T-cell (primary cell): ENCODE data around the gene MARCHF4. TPM values are rescaled to one million over a fixed set of nuclear protein-coding genes. Genes with fewer than 3 reads are reported as not detected.

Source experiments
- ATAC-seq, 4 experiments: fragments of 200-7000 bp in 3 of 4; fragments of 150-1000 bp in 1 of 4; cut with Tn5 transposase; replicated peaks in 1 of 4; 1 replicate in 3 of 4; 2 replicates in 1 of 4; pipeline ENCODE4 v1.10.0; 2021; ENCODE audit warnings: moderate library complexity in 3 of 4, mild to moderate bottlenecking in 2 of 4, moderate number of reproducible peaks in 1 of 4
- CTCF ChIA-PET, 2 donors: fragments of 300-600 bp; sonication (Branson Sonifier 250); formaldehyde crosslinking; loops; one replicate each; lab custom pipeline; 2022; ENCODE audit warnings: antibody characterized with exemption in 2 of 2; lab: Charles Lee
- POLR2A ChIA-PET, 2 donors: fragments of 300-600 bp; sonication (Branson Sonifier 250); formaldehyde crosslinking; loops; one replicate each; lab custom pipeline; 2022; ENCODE audit warnings: antibody characterized with exemption in 2 of 2; lab: Charles Lee
- DNase-seq, 35 experiments: peaks; one replicate each; pipeline versions ENCODE4 v3.0.0 to v3.0.0-alpha.2; 2013 to 2023
- H3K27ac ChIP-seq: one replicate; pipeline ENCODE4 v1.5.1; 2013; ENCODE audit warnings: low read length
- H3K27me3 ChIP-seq, 2 experiments: replicated peaks in 1 of 2; 1 replicate in 1 of 2; 2 replicates in 1 of 2; pipeline versions ENCODE4 v1.6.1 to v1.7.0; 2013; ENCODE audit warnings: low read length in 1 of 2, mixed read lengths in 1 of 2; ENCODE audit not compliant: control insufficient read depth in 2 of 2, insufficient read depth in 2 of 2; ENCODE audit errors: extremely low read depth in 1 of 2
- H3K36me3 ChIP-seq, 2 donors: 1 replicate in 1 of 2; 2 replicates in 1 of 2; pipeline versions ENCODE4 v1.6.1 to v1.7.0; 2013; ENCODE audit warnings: low read length in 1 of 2; ENCODE audit not compliant: control insufficient read depth in 2 of 2, insufficient read depth in 1 of 2; ENCODE audit errors: extremely low read depth in 1 of 2
- H3K4me1 ChIP-seq, 2 experiments: 1 replicate in 1 of 2; 2 replicates in 1 of 2; pipeline versions ENCODE4 v1.6.1 to v1.7.0; 2013; ENCODE audit warnings: low read length in 2 of 2, mixed read lengths in 1 of 2; ENCODE audit not compliant: insufficient read depth in 2 of 2, control insufficient read depth in 1 of 2; ENCODE audit errors: extremely low read depth in 1 of 2
- H3K4me3 ChIP-seq, 2 donors: 1 replicate in 1 of 2; 2 replicates in 1 of 2; pipeline versions ENCODE4 v1.5.1 to v1.7.0; 2013; ENCODE audit warnings: mild to moderate bottlenecking in 2 of 2, low read length in 1 of 2, moderate library complexity in 1 of 2; ENCODE audit not compliant: control insufficient read depth in 1 of 2; ENCODE audit errors: extremely low read depth in 1 of 2
- H3K9me3 ChIP-seq: 2 replicates; pipeline ENCODE4 v1.7.0; 2013
- H3K27ac Mint-ChIP-seq, 2 donors: one replicate each; pipeline ENCODE4 v1.8.0; 2020 to 2021; ENCODE audit warnings: mild to moderate bottlenecking in 2 of 2, mixed read lengths in 2 of 2
- H3K27me3 Mint-ChIP-seq, 2 donors: one replicate each; pipeline ENCODE4 v1.8.0; 2021 to 2022; ENCODE audit warnings: mixed read lengths in 2 of 2
- H3K36me3 Mint-ChIP-seq: one replicate; pipeline ENCODE4 v1.8.0; 2021; ENCODE audit warnings: mixed read lengths
- H3K4me1 Mint-ChIP-seq, 3 donors: one replicate each; pipeline ENCODE4 v1.8.0; 2020 to 2022; ENCODE audit warnings: mixed read lengths in 3 of 3, mild to moderate bottlenecking in 1 of 3
- H3K4me3 Mint-ChIP-seq, 3 donors: one replicate each; pipeline ENCODE4 v1.8.0; 2020 to 2022; ENCODE audit warnings: mild to moderate bottlenecking in 3 of 3, mixed read lengths in 3 of 3, moderate library complexity in 3 of 3
- H3K9me3 Mint-ChIP-seq, 3 donors: one replicate each; pipeline ENCODE4 v1.8.0; 2020 to 2022; ENCODE audit warnings: mixed read lengths in 3 of 3
- WGBS: methylation state at CpG from one replicate; pipeline ENCODE4 v1.1.5; 2013; ENCODE audit warnings: missing lambda C conversion rate; ENCODE audit not compliant: insufficient coverage; 5-methylcytosine and 5-hydroxymethylcytosine counted together
- total RNA-seq, 35 experiments: library from RNA in 6 of 35; stranded (reverse) in 6 of 35; fragments of 120-200 nt in 1 of 35; gene quantifications; one replicate each; pipeline versions ENCODE4 v1.2.1 to v1.2.4 and lab custom pipeline; 2013 to 2026

MARCHF4 gene
- total RNA-seq, 5 donors from 2014 or later (not counting 1 experiment from before 2014, with no cell fraction given) = not detected

DNA sequence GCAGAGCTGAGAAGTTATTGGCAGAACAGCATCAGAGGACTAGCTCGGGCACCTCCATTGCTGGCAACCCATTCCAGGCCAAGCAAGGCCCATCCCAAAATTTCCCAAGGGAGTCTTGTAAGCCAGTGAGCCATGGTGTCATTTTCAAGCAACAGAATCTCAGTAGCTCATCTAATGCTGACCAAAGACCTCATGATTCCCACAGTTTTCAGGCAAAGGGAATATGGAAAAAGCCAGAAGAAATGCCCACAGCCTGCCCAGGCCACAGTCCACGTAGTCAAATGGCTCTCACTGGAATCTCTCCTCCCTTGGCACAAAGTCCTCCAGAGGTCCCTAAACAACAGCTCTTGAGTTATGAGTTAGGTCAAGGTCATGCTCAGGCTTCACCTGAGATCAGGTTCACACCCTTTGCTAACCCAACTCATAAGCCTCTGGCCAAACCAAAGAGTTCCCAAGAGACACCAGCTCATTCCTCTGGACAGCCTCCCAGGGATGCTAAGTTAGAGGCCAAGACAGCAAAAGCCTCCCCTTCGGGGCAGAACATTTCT, 42.6 kb upstream of the MARCHF4 start:
- Mint-ChIP-seq H3K27me3 (no peaks in the 10 kb centered on the region), H3K4me3 (no peak overlapping the region), H3K9me3 (no peaks in the 10 kb centered on the region), H3K4me1 (peaks cover 32 to 35% (median 33%) of the 10 kb centered on the region in 3 donors), H3K27ac (no peak overlapping the region), H3K36me3 (peaks cover 48% of the 10 kb centered on the region)
- ChIA-PET CTCF (interaction anchor here in 1 of 2 donors (0.8 to 1.4 kb wide), 2 partner anchors 10 to 11 kb away, joined by 3 to 8 read pairs; no protein-coding TSS in a partner anchor), POLR2A (interaction anchor here in 1 of 2 donors (0.6 kb wide), 1 partner anchor 28 kb away, joined by 3 read pairs; no protein-coding TSS in a partner anchor)
- no peaks in the 10 kb centered on the region for H3K27me3 ChIP-seq
- H3K27ac ChIP-seq = no peak overlapping the region
- DNase-seq (no peak), ATAC-seq (no peak)
- no peaks in the 10 kb centered on the region for H3K9me3 ChIP-seq
- peaks cover 0 to 29% of the 10 kb centered on the region in 2 donors for H3K36me3 ChIP-seq
- peaks cover 3 to 22% of the 10 kb centered on the region in 2 experiments for H3K4me1 ChIP-seq
- no peak overlapping the region for H3K4me3 ChIP-seq
- 92% methylated on average over 2 of the region's 3 CpGs for WGBS

GRCh38 chr2:216413882-216414281, 41.6 kb upstream of the MARCHF4 start:
- H3K27me3 ChIP-seq = no peaks in the 10 kb centered on the region
- CTCF ChIA-PET = interaction anchor here in 1 of 2 donors (1.4 kb wide), 1 partner anchor 10 kb away, joined by 8 read pairs; no protein-coding TSS in a partner anchor
- H3K9me3 ChIP-seq = no peaks in the 10 kb centered on the region
- no peaks in the 10 kb centered on the region for H3K9me3 Mint-ChIP-seq
- H3K4me1 ChIP-seq = peaks cover 3 to 22% of the 10 kb centered on the region in 2 experiments
- H3K27ac Mint-ChIP-seq = peak overlapping the region in 1 of 2 donors; percentile 82
- no peak for DNase-seq
- peaks cover 32 to 35% (median 33%) of the 10 kb centered on the region in 3 donors for H3K4me1 Mint-ChIP-seq
- peaks cover 0 to 29% of the 10 kb centered on the region in 2 donors for H3K36me3 ChIP-seq
- ATAC-seq = no peak
- no peak overlapping the region for H3K27ac ChIP-seq
- POLR2A ChIA-PET = interaction anchor here in 1 of 2 donors (0.6 kb wide), 1 partner anchor 288 kb away, joined by 4 read pairs; no protein-coding TSS in a partner anchor
- H3K36me3 Mint-ChIP-seq = peaks cover 39% of the 10 kb centered on the region
- WGBS = no CpG with 5 or more reads among the region's 5 CpGs
- no peaks in the 10 kb centered on the region for H3K27me3 Mint-ChIP-seq
- peak overlapping the region; percentile 57 to 96 (median 90) for H3K4me3 Mint-ChIP-seq
- no peak overlapping the region for H3K4me3 ChIP-seq

DNA sequence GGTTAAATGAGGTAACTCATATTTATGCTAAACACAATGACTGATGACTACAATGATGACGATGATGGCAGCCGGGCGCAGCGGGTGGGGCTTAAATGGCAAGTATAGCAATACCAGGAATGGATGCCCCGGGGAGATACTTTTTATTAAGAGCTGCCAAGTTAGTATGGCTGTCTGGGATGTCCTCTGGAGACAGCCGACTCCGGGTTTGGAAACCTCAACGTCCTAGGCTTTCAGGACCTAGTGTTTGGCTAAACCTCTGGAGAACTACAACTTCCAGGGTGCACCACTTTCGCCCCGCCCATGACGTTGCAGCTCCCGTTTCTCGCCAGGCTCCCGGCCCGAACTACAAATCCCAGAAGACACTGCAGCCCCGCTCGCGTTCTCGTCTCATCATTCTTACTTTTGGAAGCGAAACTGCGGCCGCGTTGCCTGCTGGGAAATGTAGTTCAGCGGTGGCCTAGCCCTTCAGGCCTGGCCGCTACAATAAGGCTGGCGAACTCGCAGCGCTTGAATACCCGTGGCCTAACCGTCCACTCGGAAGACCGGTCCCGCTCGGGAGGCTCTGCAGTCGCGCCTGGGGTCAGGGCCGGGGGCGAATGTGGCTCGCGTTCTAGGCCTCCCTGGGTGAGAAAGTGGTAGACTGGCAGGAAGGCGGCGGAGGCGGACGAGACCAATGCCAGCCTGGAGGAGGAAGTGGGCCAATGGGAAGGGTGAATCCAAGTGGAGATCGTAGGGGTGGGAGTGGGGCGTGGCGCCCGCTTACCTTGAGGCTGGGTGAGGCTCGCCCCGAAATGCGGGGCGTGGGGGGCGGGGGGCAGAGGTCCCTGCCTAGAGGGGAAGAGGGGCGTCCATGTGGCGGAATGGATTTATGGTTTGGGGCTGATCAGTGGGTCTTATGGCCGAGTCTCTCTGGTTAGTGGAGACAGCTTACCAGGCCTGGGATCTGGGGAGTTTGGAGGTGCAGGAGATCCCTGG, 40.0 kb upstream of the MARCHF4 start, which contains the start of gene SMARCAL1:
TSS of gene SMARCAL1 (plus strand) at position 463 of the 978 bp plus-strand sequence. CDS start 2,221 bp downstream, outside the sequence.
- peak within 1 kb of the TSS; percentile 71 for H3K27ac ChIP-seq
- Mint-ChIP-seq H3K9me3 (no peaks in the 10 kb centered on the region), H3K27ac (peak within 1 kb of the TSS; percentile 95 to 96), H3K27me3 (peaks cover 0 to 2% of the 10 kb centered on the region in 2 donors), H3K36me3 (peaks cover 25% of the 10 kb centered on the region), H3K4me1 (peaks cover 19 to 23% (median 23%) of the 10 kb centered on the region in 3 donors), H3K4me3 (peak within 1 kb of the TSS; percentile 90 to 98 (median 96))
- ChIA-PET POLR2A (interaction anchor here in 1 of 2 donors (0.8 kb wide), 1 partner anchor 86 kb away, joined by 8 read pairs; the partner anchor contains the start of gene RPL37A), CTCF (interaction anchor here (0.5 to 1.2 kb wide), 10 partner anchors 8 to 395 kb away, joined by 3 to 6 read pairs (median 4); partner anchors contain the start of gene RPL37A (in 1 of the 2))
- H3K9me3 ChIP-seq = no peaks in the 10 kb centered on the region
- WGBS = 6% methylated on average over 49 of the region's 56 CpGs
- peak; percentile 94 to 97 (median 94) for ATAC-seq
- H3K36me3 ChIP-seq = peaks cover 0 to 20% of the 10 kb centered on the region in 2 donors
- H3K27me3 ChIP-seq = no peaks in the 10 kb centered on the region
- DNase-seq = peak; percentile 94 to 100 (median 98)
- H3K4me3 ChIP-seq = peak within 1 kb of the TSS; percentile 86 to 91
- H3K4me1 ChIP-seq = peaks cover 3 to 14% of the 10 kb centered on the region in 2 experiments

DNA sequence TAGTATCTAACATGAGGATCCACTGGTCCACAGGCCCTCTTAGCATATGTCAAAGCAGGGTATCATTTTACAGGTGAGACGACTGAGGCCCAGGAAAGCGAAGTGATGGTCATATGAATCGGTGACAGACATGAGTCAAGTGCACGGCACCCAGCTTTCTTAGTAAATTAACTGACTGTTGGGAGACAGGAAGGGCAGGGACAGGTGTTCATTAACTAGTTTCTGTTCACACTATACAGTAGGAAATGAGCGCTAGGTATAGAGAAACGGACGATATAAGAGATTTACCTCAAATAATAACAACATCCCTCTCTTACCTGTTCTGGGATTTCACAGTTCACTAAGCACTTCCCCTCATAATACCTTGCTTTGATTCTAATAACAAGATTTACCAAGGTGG, 38.3 kb upstream of the MARCHF4 start:
- Mint-ChIP-seq H3K9me3 (no peaks in the 10 kb centered on the region), H3K27ac (no peak overlapping the region), H3K27me3 (peaks cover 0 to 3% of the 10 kb centered on the region in 2 donors), H3K4me1 (peaks cover 19 to 22% (median 19%) of the 10 kb centered on the region in 3 donors), H3K4me3 (no peak overlapping the region), H3K36me3 (peaks cover 11% of the 10 kb centered on the region)
- peaks cover 3 to 11% of the 10 kb centered on the region in 2 experiments for H3K4me1 ChIP-seq
- peaks cover 0 to 4% of the 10 kb centered on the region in 2 donors for H3K36me3 ChIP-seq
- H3K27ac ChIP-seq = no peak overlapping the region
- DNase-seq (no peak), ATAC-seq (no peak)
- no peaks in the 10 kb centered on the region for H3K27me3 ChIP-seq
- CTCF ChIA-PET = no interaction called here
- H3K9me3 ChIP-seq = no peaks in the 10 kb centered on the region
- WGBS = no CpG with 5 or more reads among the region's 7 CpGs
- POLR2A ChIA-PET = no interaction called here
- no peak overlapping the region for H3K4me3 ChIP-seq

GRCh38 chr2:216408426-216409290, 36.4 kb upstream of the MARCHF4 start:
- H3K27me3 Mint-ChIP-seq = peaks cover 0 to 3% of the 10 kb centered on the region in 2 donors
- POLR2A ChIA-PET = interaction anchor here (0.6 to 1.2 kb wide), 3 partner anchors 8 to 287 kb away, joined by 3 to 5 read pairs (median 3); partner anchors contain the start of gene IGFBP5 (in 1 of the 2)
- CTCF ChIA-PET = interaction anchor here in 1 of 2 donors (0.6 to 0.7 kb wide), 4 partner anchors 56 to 417 kb away, joined by 5 to 9 read pairs (median 8); no protein-coding TSS in a partner anchor

More at GRCh38 chr2:216408426-216409290, 36.4 kb upstream of the MARCHF4 start:
- H3K27ac Mint-ChIP-seq = no peak overlapping the region
- H3K9me3 Mint-ChIP-seq = no peaks in the 10 kb centered on the region
- peaks cover 15 to 20% (median 17%) of the 10 kb centered on the region in 3 donors for H3K4me1 Mint-ChIP-seq
- no peak overlapping the region for H3K4me3 Mint-ChIP-seq
- Histone ChIP-seq H3K36me3 (no peaks in the 10 kb centered on the region), H3K27me3 (no peaks in the 10 kb centered on the region), H3K4me1 (peaks cover 3 to 11% of the 10 kb centered on the region in 2 experiments), H3K4me3 (no peak overlapping the region), H3K27ac (no peak overlapping the region), H3K9me3 (no peaks in the 10 kb centered on the region)
- 83% methylated on average over 1 of the region's 11 CpGs for WGBS
- DNase-seq (no peak), ATAC-seq (no peak)
- no peaks in the 10 kb centered on the region for H3K36me3 Mint-ChIP-seq
